Measurements from ENCODE around the gene ERFE.

- TF ChIP-seq CTCF (IDR thresholded peaks at IDR 0.05): no peak
- TF ChIP-seq POLR2A (IDR thresholded peaks at IDR 0.05): no peak
- TF ChIP-seq POLR2AphosphoS5 (IDR thresholded peaks at IDR 0.05): no peak
- TF ChIP-seq EP300 (IDR thresholded peaks at IDR 0.05): no peak
Measured at GRCh38 chr2:238130696-238131628, 27.8 kb upstream of the ERFE start.

Data from suprapubic skin (tissue), 4 donors.